Measurements from ENCODE around the gene CTAGE9. TPM values are rescaled to one million over a fixed set of nuclear protein-coding genes. Genes with fewer than 3 reads are reported as not detected.

CTAGE9 gene
- polyA plus RNA-seq, 3 donors, result not detected

DNA sequence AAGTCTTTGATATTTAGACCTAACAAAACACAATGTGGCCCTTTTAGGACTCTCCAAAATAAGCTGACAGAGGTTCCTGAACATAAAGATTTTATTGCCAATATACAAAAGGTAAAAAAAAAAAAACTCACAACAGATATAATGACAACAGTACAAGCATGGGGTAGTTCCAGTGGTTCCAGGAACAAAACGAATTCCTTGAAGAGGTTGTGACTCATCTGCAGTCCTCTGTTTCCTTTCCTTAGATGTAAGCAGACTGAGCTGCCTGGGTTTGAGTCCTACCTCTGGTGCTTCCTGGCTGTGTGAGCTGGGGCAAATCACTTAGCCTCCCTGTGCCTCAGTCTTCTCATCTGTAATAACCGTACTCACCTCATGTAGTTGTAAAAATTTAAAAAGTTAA lies 13.3 kb upstream of the CTAGE9 start:
- no peaks in the 10 kb centered on the region for H3K9me3 ChIP-seq (replicated peaks in 1 of 2; ENCODE audit: control insufficient read depth in 1 of 2, insufficient read depth in 1 of 2, low read length in 2 of 2)
- WGBS (ENCODE audit: insufficient coverage), result 90% methylated on average over 1 of the region's 2 CpGs
- no peak overlapping the region for H3K4me2 ChIP-seq (replicated peaks; ENCODE audit: extremely low read depth, low read length, poor library complexity, severe bottlenecking)
- no peaks in the 10 kb centered on the region for H3K79me2 ChIP-seq (ENCODE audit: insufficient read depth, low read length)
- TF ChIP-seq, protein P1, sequence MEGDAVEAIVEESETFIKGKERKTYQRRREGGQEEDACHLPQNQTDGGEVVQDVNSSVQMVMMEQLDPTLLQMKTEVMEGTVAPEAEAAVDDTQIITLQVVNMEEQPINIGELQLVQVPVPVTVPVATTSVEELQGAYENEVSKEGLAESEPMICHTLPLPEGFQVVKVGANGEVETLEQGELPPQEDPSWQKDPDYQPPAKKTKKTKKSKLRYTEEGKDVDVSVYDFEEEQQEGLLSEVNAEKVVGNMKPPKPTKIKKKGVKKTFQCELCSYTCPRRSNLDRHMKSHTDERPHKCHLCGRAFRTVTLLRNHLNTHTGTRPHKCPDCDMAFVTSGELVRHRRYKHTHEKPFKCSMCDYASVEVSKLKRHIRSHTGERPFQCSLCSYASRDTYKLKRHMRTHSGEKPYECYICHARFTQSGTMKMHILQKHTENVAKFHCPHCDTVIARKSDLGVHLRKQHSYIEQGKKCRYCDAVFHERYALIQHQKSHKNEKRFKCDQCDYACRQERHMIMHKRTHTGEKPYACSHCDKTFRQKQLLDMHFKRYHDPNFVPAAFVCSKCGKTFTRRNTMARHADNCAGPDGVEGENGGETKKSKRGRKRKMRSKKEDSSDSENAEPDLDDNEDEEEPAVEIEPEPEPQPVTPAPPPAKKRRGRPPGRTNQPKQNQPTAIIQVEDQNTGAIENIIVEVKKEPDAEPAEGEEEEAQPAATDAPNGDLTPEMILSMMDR (IDR thresholded peaks at IDR 0.05), result no peak
- no peaks in the 10 kb centered on the region for H3K4me1 ChIP-seq (ENCODE audit: control insufficient read depth in 1 of 2, insufficient read depth in 2 of 2, low read length in 2 of 2)
- no peak overlapping the region for H3K4me3 ChIP-seq (replicated peaks in 1 of 3; ENCODE audit: low read depth in 2 of 3, low read length in 3 of 3)
- Mint-ChIP-seq H3K4me3 (no peak overlapping the region), H3K36me3 (no peaks in the 10 kb centered on the region), H3K9me3 (peaks cover 0 to 3% (median 2%) of the 10 kb centered on the region in 7 donors), H3K27me3 (ENCODE audit: low read depth in 3 of 3) (peaks cover 0 to 5% (median 3%) of the 10 kb centered on the region in 3 donors), H3K4me1 (peaks cover 2% of the 10 kb centered on the region), H3K27ac (no peak overlapping the region)
- no peaks in the 10 kb centered on the region for H3K36me3 ChIP-seq (replicated peaks in 1 of 2; ENCODE audit: control insufficient read depth in 1 of 2, insufficient read depth in 2 of 2, low read length in 2 of 2)
- H2AFZ ChIP-seq (ENCODE audit: insufficient read depth, low read depth, low read length, poor library complexity, severe bottlenecking), result no peak overlapping the region
- intact Hi-C loops (cut with micrococcal nuclease), result no loop called here
- DNase-seq, result no peak
- no peaks in the 10 kb centered on the region for H3K27me3 ChIP-seq (ENCODE audit: control insufficient read depth in 2 of 2, insufficient read depth in 2 of 2, low read length in 2 of 2)
- H4K20me1 ChIP-seq (ENCODE audit: insufficient read depth, low read length), result no peaks in the 10 kb centered on the region
- H3K9ac ChIP-seq (ENCODE audit: insufficient read depth, low read length, poor library complexity, severe bottlenecking), result no peak overlapping the region
- no peak overlapping the region for H3K27ac ChIP-seq (ENCODE audit: low read depth in 1 of 2, low read length in 2 of 2)

DNA sequence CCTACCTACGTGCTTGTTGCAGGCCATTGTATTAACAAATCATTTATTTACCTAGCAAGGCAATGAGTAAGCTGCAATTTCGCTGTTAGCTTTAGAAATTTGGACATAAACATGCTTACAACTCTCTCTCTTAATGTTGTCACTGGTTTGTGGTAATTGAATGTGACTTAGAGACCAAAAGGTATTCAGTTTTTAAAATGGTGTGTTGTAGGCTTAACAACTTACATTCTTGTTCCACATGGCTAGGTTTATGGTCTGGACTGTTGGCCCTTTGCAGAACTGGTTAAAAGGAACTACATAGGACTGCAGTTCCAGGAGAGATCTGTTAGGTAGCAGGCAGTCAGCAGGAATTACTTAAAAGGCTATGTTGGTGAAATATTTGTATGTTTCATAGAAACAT lies 10.3 kb upstream of the CTAGE9 start:
- H3K79me2 ChIP-seq (ENCODE audit: insufficient read depth, low read length), result no peaks in the 10 kb centered on the region
- TF ChIP-seq, protein P1 (IDR thresholded peaks at IDR 0.05), result no peak
- no CpG with 5 or more reads among the region's 2 CpGs for WGBS (ENCODE audit: insufficient coverage)

More for the DNA sequence above, 10.3 kb upstream of the CTAGE9 start:
- no peaks in the 10 kb centered on the region for H3K36me3 Mint-ChIP-seq
- H4K20me1 ChIP-seq (ENCODE audit: insufficient read depth, low read length), result no peaks in the 10 kb centered on the region
- H3K27me3 ChIP-seq (ENCODE audit: control insufficient read depth in 2 of 2, insufficient read depth in 2 of 2, low read length in 2 of 2), result no peaks in the 10 kb centered on the region
- no peaks in the 10 kb centered on the region for H3K36me3 ChIP-seq (replicated peaks in 1 of 2; ENCODE audit: control insufficient read depth in 1 of 2, insufficient read depth in 2 of 2, low read length in 2 of 2)
- DNase-seq, result no peak
- intact Hi-C loops (cut with micrococcal nuclease), result no loop called here
- no peaks in the 10 kb centered on the region for H3K4me1 ChIP-seq (ENCODE audit: control insufficient read depth in 1 of 2, insufficient read depth in 2 of 2, low read length in 2 of 2)
- no peak overlapping the region for H3K4me3 Mint-ChIP-seq
- peaks cover 0 to 2% (median 0%) of the 10 kb centered on the region in 7 donors for H3K9me3 Mint-ChIP-seq
- no peak overlapping the region for H3K4me3 ChIP-seq (replicated peaks in 1 of 3; ENCODE audit: low read depth in 2 of 3, low read length in 3 of 3)
- H3K27ac Mint-ChIP-seq, result no peak overlapping the region
- peaks cover 2 to 3% (median 3%) of the 10 kb centered on the region in 3 donors for H3K27me3 Mint-ChIP-seq (ENCODE audit: low read depth in 3 of 3)
- H3K27ac ChIP-seq (ENCODE audit: low read depth in 1 of 2, low read length in 2 of 2), result no peak overlapping the region
- H3K9ac ChIP-seq (ENCODE audit: insufficient read depth, low read length, poor library complexity, severe bottlenecking), result no peak overlapping the region
- no peak overlapping the region for H2AFZ ChIP-seq (ENCODE audit: insufficient read depth, low read depth, low read length, poor library complexity, severe bottlenecking)
- H3K4me2 ChIP-seq (replicated peaks; ENCODE audit: extremely low read depth, low read length, poor library complexity, severe bottlenecking), result no peak overlapping the region
- no peaks in the 10 kb centered on the region for H3K9me3 ChIP-seq (replicated peaks in 1 of 2; ENCODE audit: control insufficient read depth in 1 of 2, insufficient read depth in 1 of 2, low read length in 2 of 2)
- peaks cover 2% of the 10 kb centered on the region for H3K4me1 Mint-ChIP-seq
